GM23338 (cell line): ENCODE data around the gene RNF213. TPM values are rescaled to one million over a fixed set of nuclear protein-coding genes. Genes with fewer than 3 reads are reported as not detected.

Source experiments
- ATAC-seq: fragments of 200-7000 bp; cut with Tn5 transposase; 3 replicates; pipeline ENCODE4 v1.9.1; 2020
- DNase-seq: peaks from one replicate; pipeline ENCODE4 v3.0.0-alpha.2; 2015; ENCODE audit warnings: low spot score
- H2AFZ ChIP-seq: fragments of 200-600 bp; sonication (generic); 2 replicates; pipeline ENCODE4 v1.8.0; 2016; ENCODE audit warnings: antibody characterized with exemption, mild to moderate bottlenecking, moderate library complexity
- H3F3A ChIP-seq: fragments of 200-600 bp; sonication (generic); replicated peaks from 2 replicates; pipeline ENCODE4 v1.8.0; 2017; ENCODE audit warnings: antibody characterized with exemption, mixed run types, low read depth
- H3K27ac ChIP-seq: fragments of 200-600 bp; sonication (generic); 2 replicates; pipeline ENCODE4 v1.6.1; 2016; ENCODE audit warnings: low read depth
- H3K27me3 ChIP-seq: fragments of 200-600 bp; sonication (generic); 2 replicates; pipeline ENCODE4 v1.8.0; 2016; ENCODE audit warnings: mild to moderate bottlenecking, mixed run types, moderate library complexity; ENCODE audit not compliant: insufficient read depth
- H3K36me3 ChIP-seq: fragments of 200-600 bp; sonication (generic); 2 replicates; pipeline ENCODE4 v1.8.0; 2016; ENCODE audit warnings: mild to moderate bottlenecking; ENCODE audit not compliant: insufficient read depth
- H3K4me1 ChIP-seq: fragments of 200-600 bp; sonication (generic); 2 replicates; pipeline ENCODE4 v1.8.0; 2016; ENCODE audit warnings: mild to moderate bottlenecking, moderate library complexity; ENCODE audit not compliant: insufficient read depth
- H3K4me2 ChIP-seq: fragments of 200-600 bp; sonication (generic); 2 replicates; pipeline ENCODE4 v1.7.1; 2017; ENCODE audit warnings: mixed run types
- H3K4me3 ChIP-seq: fragments of 200-600 bp; sonication (generic); 2 replicates; pipeline ENCODE4 v1.6.1; 2016; ENCODE audit warnings: mixed run types
- H3K79me2 ChIP-seq: fragments of 200-600 bp; sonication (generic); replicated peaks from 2 replicates; pipeline ENCODE4 v1.8.0; 2017; ENCODE audit warnings: mild to moderate bottlenecking; ENCODE audit not compliant: insufficient read depth
- H3K9me2 ChIP-seq: fragments of 200-600 bp; sonication (generic); 2 replicates; pipeline ENCODE4 v1.8.0; 2017; ENCODE audit not compliant: insufficient read depth
- H4K20me1 ChIP-seq: fragments of 200-600 bp; sonication (generic); replicated peaks from 2 replicates; pipeline ENCODE4 v1.8.0; 2017; ENCODE audit warnings: mild to moderate bottlenecking; ENCODE audit not compliant: insufficient read depth
- H3K27ac Mint-ChIP-seq: 2 replicates; pipeline ENCODE4 v1.8.0; 2020; ENCODE audit warnings: inconsistent platforms, mild to moderate bottlenecking, moderate library complexity, mixed read lengths
- H3K27me3 Mint-ChIP-seq: 3 replicates; pipeline ENCODE4 v1.8.0; 2022; ENCODE audit warnings: low read depth, mild to moderate bottlenecking, moderate library complexity, mixed read lengths, inconsistent platforms; ENCODE audit not compliant: insufficient read depth, poor library complexity
- H3K36me3 Mint-ChIP-seq: 3 replicates; pipeline ENCODE4 v1.8.0; 2021; ENCODE audit warnings: low read depth, mild to moderate bottlenecking, inconsistent platforms, moderate library complexity, mixed read lengths
- H3K4me1 Mint-ChIP-seq: 3 replicates; pipeline ENCODE4 v1.8.0; 2020; ENCODE audit warnings: mild to moderate bottlenecking, inconsistent platforms, mixed read lengths
- H3K4me3 Mint-ChIP-seq: 3 replicates; pipeline ENCODE4 v1.8.0; 2021; ENCODE audit warnings: moderate library complexity, mild to moderate bottlenecking, inconsistent platforms, mixed read lengths
- H3K9me3 Mint-ChIP-seq: 3 replicates; pipeline ENCODE4 v1.8.0; 2020; ENCODE audit warnings: moderate library complexity, mild to moderate bottlenecking, inconsistent platforms, mixed read lengths
- CREB1 ChIP-seq: fragments of 250-450 bp; sonication (Bioruptor Pico); IDR thresholded peaks from 2 replicates; pipeline ENCODE4 v1.5.0; 2020; ENCODE audit warnings: low read depth, mild to moderate bottlenecking, moderate library complexity
- EZH2phosphoT487 ChIP-seq: fragments of 200-600 bp; sonication (generic); IDR thresholded peaks from one replicate; pipeline ENCODE4 v1.8.1; 2018; ENCODE audit warnings: antibody characterized with exemption; ENCODE audit not compliant: unreplicated experiment
- JUNB ChIP-seq: IDR thresholded peaks from one replicate; pipeline ENCODE4 v1.6.1; 2016; ENCODE audit warnings: antibody characterized with exemption; ENCODE audit not compliant: unreplicated experiment
- POLR2AphosphoS5 ChIP-seq: IDR thresholded peaks from 2 replicates; pipeline ENCODE4 v1.6.1; 2016; ENCODE audit warnings: antibody characterized with exemption, low read depth
- ZNF114 ChIP-seq: fragments of 250-450 bp; sonication (Bioruptor Pico); IDR thresholded peaks from 2 replicates; pipeline ENCODE4 v1.5.0; 2020; ENCODE audit warnings: mild to moderate bottlenecking, moderate library complexity
- ZNF331 ChIP-seq: fragments of 250-450 bp; sonication (Bioruptor Pico); IDR thresholded peaks from 2 replicates; pipeline ENCODE4 v1.5.0; 2020; ENCODE audit warnings: low read depth, mild to moderate bottlenecking, moderate library complexity
- polyA plus RNA-seq: library from polyadenylated mRNA; unstranded; fragments of >200 nt; fragmentation: Nextera tagmentation; extraction: Ambion mirVana; gene quantifications from 2 replicates; pipeline ENCODE4 v1.2.1, GENCODE V29; 2016
- total RNA-seq: library from RNA; depleted of rRNA; stranded (reverse); fragments of >200 nt; shearing (Covaris generic); gene quantifications from 2 replicates; pipeline ENCODE4 v1.2.3, GENCODE V29; 2014
- TF ChIP-seq, protein P1 (sequence below): fragments of 250-450 bp; sonication (Bioruptor Pico); IDR thresholded peaks from 2 replicates; pipeline ENCODE4 v1.5.0; 2020; ENCODE audit warnings: mild to moderate bottlenecking, moderate library complexity
- TF ChIP-seq, protein P2 (sequence below), 2 experiments: fragments of 200-600 bp in 1 of 2; sonication (generic) in 1 of 2; conservative IDR thresholded peaks; 2 replicates each; pipeline versions ENCODE4 v1.5.1 to v1.6.1; 2016 to 2017; ENCODE audit warnings: antibody characterized with exemption in 2 of 2, low read depth in 2 of 2, mild to moderate bottlenecking in 2 of 2, moderate library complexity in 1 of 2

The RNF213 gene
- total and polyA plus RNA-seq, 2 experiments from 2014 or later = 21.2 to 67.2 TPM

DNA sequence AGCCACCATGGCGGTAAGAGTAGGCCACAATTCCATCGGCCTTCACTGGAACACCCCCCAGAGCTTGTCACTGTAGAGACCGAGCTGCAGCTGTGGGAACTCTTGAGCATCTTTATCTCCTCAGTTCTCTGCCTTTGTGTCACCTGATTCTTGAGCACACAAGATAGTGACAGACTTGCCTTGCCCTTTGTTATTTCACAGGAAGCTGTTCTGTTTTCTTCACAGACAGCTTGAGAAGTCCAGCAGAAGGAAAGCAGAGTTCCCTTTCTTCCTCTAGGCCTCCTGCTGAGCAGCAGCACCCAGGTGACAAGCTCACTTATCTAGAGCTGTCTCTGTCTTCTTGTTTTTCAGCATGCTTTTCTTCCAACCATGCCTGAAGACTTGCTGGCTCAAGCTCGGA, 115.9 kb downstream of the RNF213 start (continued):
- TF ChIP-seq, protein P1, sequence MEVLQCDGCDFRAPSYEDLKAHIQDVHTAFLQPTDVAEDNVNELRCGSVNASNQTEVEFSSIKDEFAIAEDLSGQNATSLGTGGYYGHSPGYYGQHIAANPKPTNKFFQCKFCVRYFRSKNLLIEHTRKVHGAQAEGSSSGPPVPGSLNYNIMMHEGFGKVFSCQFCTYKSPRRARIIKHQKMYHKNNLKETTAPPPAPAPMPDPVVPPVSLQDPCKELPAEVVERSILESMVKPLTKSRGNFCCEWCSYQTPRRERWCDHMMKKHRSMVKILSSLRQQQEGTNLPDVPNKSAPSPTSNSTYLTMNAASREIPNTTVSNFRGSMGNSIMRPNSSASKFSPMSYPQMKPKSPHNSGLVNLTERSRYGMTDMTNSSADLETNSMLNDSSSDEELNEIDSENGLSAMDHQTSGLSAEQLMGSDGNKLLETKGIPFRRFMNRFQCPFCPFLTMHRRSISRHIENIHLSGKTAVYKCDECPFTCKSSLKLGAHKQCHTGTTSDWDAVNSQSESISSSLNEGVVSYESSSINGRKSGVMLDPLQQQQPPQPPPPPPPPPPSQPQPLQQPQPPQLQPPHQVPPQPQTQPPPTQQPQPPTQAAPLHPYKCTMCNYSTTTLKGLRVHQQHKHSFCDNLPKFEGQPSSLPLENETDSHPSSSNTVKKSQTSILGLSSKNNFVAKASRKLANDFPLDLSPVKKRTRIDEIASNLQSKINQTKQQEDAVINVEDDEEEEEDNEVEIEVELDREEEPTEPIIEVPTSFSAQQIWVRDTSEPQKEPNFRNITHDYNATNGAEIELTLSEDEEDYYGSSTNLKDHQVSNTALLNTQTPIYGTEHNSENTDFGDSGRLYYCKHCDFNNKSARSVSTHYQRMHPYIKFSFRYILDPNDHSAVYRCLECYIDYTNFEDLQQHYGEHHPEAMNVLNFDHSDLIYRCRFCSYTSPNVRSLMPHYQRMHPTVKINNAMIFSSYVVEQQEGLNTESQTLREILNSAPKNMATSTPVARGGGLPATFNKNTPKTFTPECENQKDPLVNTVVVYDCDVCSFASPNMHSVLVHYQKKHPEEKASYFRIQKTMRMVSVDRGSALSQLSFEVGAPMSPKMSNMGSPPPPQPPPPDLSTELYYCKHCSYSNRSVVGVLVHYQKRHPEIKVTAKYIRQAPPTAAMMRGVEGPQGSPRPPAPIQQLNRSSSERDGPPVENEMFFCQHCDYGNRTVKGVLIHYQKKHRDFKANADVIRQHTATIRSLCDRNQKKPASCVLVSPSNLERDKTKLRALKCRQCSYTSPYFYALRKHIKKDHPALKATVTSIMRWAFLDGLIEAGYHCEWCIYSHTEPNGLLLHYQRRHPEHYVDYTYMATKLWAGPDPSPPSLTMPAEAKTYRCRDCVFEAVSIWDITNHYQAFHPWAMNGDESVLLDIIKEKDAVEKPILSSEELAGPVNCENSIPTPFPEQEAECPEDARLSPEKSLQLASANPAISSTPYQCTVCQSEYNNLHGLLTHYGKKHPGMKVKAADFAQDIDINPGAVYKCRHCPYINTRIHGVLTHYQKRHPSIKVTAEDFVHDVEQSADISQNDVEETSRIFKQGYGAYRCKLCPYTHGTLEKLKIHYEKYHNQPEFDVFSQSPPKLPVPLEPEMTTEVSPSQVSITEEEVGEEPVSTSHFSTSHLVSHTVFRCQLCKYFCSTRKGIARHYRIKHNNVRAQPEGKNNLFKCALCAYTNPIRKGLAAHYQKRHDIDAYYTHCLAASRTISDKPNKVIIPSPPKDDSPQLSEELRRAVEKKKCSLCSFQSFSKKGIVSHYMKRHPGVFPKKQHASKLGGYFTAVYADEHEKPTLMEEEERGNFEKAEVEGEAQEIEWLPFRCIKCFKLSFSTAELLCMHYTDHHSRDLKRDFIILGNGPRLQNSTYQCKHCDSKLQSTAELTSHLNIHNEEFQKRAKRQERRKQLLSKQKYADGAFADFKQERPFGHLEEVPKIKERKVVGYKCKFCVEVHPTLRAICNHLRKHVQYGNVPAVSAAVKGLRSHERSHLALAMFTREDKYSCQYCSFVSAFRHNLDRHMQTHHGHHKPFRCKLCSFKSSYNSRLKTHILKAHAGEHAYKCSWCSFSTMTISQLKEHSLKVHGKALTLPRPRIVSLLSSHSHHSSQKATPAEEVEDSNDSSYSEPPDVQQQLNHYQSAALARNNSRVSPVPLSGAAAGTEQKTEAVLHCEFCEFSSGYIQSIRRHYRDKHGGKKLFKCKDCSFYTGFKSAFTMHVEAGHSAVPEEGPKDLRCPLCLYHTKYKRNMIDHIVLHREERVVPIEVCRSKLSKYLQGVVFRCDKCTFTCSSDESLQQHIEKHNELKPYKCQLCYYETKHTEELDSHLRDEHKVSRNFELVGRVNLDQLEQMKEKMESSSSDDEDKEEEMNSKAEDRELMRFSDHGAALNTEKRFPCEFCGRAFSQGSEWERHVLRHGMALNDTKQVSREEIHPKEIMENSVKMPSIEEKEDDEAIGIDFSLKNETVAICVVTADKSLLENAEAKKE (CRISPR knock-in tag) = no peak

DNA sequence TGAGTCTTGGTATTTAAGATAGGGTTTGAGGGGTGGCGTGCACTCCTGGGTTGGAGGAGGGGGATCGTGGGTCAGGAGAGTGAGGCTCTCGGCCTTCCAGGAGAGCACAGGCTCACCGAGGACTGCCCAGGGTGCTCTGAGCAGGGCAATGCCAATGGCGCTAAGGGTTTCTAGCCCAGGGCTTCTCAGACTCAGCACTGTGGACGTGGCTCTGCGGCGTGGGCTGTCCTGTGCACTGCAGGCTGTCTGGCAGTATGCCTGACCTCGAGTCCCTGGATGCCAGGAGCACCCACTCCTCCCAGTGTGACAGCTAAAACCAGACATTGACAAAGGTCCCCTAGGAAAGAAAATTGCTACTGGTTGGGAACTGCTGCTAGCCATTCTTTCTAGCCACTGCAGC, 117.1 kb downstream of the RNF213 start:
- Mint-ChIP-seq H3K36me3 (peaks cover 80% of the 10 kb centered on the region), H3K4me1 (peaks cover 16% of the 10 kb centered on the region), H3K9me3 (no peaks in the 10 kb centered on the region), H3K27me3 (peaks cover 15% of the 10 kb centered on the region), H3K4me3 (no peak overlapping the region), H3K27ac (no peak overlapping the region)
- Histone ChIP-seq H3K9me2 (no peaks in the 10 kb centered on the region), H3K4me1 (no peaks in the 10 kb centered on the region), H3K79me2 (no peaks in the 10 kb centered on the region), H2AFZ (no peak overlapping the region), H3F3A (no peaks in the 10 kb centered on the region), H3K4me2 (no peak overlapping the region), H3K27ac (no peak overlapping the region), H3K27me3 (no peaks in the 10 kb centered on the region), H4K20me1 (no peaks in the 10 kb centered on the region), H3K36me3 (peaks cover 24% of the 10 kb centered on the region), H3K4me3 (no peak overlapping the region)
- ATAC-seq (no peak), DNase-seq (no peak)
- TF ChIP-seq, protein P2, sequence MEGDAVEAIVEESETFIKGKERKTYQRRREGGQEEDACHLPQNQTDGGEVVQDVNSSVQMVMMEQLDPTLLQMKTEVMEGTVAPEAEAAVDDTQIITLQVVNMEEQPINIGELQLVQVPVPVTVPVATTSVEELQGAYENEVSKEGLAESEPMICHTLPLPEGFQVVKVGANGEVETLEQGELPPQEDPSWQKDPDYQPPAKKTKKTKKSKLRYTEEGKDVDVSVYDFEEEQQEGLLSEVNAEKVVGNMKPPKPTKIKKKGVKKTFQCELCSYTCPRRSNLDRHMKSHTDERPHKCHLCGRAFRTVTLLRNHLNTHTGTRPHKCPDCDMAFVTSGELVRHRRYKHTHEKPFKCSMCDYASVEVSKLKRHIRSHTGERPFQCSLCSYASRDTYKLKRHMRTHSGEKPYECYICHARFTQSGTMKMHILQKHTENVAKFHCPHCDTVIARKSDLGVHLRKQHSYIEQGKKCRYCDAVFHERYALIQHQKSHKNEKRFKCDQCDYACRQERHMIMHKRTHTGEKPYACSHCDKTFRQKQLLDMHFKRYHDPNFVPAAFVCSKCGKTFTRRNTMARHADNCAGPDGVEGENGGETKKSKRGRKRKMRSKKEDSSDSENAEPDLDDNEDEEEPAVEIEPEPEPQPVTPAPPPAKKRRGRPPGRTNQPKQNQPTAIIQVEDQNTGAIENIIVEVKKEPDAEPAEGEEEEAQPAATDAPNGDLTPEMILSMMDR (conservative IDR thresholded peaks at IDR 0.05; ENCODE audit: low read depth in 2 of 2) = no peak
- TF ChIP-seq POLR2AphosphoS5 (no peak), CREB1 (CRISPR knock-in tag) (no peak), ZNF114 (CRISPR knock-in tag) (no peak), JUNB (no peak), EZH2phosphoT487 (no peak), ZNF331 (CRISPR knock-in tag) (no peak)
